Measurements from ENCODE around the gene REPS2.

DNA sequence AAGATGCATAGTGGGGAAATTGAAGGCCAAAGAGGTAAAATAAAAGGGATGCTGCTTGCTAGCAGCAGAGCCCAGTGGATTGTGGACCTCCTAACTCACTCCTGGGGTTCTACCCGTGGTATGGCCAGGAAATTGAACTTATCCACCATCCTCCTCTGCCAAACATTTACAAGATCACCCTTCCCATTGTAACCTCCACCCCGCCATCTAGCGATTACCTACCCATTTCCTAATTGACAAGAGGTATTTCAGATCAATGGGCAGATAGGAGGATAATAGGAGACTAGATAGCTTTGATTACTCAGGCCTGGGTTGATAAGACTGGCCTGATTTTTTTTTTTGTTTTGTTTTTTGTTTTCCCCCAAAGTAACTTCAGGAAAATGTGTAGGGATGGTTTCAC is 67.8 kb downstream of the REPS2 start:
- TF ChIP-seq HDGF (IDR thresholded peaks at IDR 0.05; ENCODE audit: borderline replicate concordance) (no peak), LEF1 (IDR thresholded peaks at IDR 0.05; ENCODE audit: borderline replicate concordance) (no peak), ELF4 (IDR thresholded peaks at IDR 0.05) (no peak), ARNT (IDR thresholded peaks at IDR 0.05) (no peak)
